HG03457 (cell line): ENCODE measurements around the gene CAMK1D.

Experiments
- ATAC-seq: cut with Tn5 transposase; IDR thresholded peaks from one replicate; pipeline ENCODE4 v1.9.1; 2021; ENCODE audit warnings: moderate number of reproducible peaks; ENCODE audit not compliant: unreplicated experiment

CAMK1D gene

GRCh38 chr10:12615296-12616220, 266.2 kb downstream of the CAMK1D start:
- no peak for ATAC-seq

GRCh38 chr10:12617191-12618175, 268.1 kb downstream of the CAMK1D start:
- no peak for ATAC-seq

- no peak for ATAC-seq
Measured at GRCh38 chr10:12622016-12622415, 272.7 kb downstream of the CAMK1D start.

GRCh38 chr10:12622691-12623090, 273.3 kb downstream of the CAMK1D start:
- ATAC-seq: no peak

GRCh38 chr10:12625393-12626023, 276.2 kb downstream of the CAMK1D start:
- no peak for ATAC-seq

- no peak for ATAC-seq
Measured at GRCh38 chr10:12628153-12628552, 278.8 kb downstream of the CAMK1D start.

- no peak for ATAC-seq
Measured at GRCh38 chr10:12628964-12629766, 279.8 kb downstream of the CAMK1D start.

- ATAC-seq: no peak
Measured at GRCh38 chr10:12629767-12630165, 280.4 kb downstream of the CAMK1D start.

GRCh38 chr10:12631216-12631615, 281.9 kb downstream of the CAMK1D start:
- no peak for ATAC-seq

GRCh38 chr10:12631787-12632562, 282.6 kb downstream of the CAMK1D start:
- no peak for ATAC-seq

- ATAC-seq: no peak
Measured at GRCh38 chr10:12633776-12634620, 284.7 kb downstream of the CAMK1D start.

GRCh38 chr10:12634621-12634931, 285.2 kb downstream of the CAMK1D start:
- ATAC-seq: no peak

GRCh38 chr10:12635127-12635541, 285.8 kb downstream of the CAMK1D start:
- no peak for ATAC-seq

- ATAC-seq: no peak
Measured at GRCh38 chr10:12636571-12636970, 287.2 kb downstream of the CAMK1D start.

GRCh38 chr10:12637649-12638048, 288.3 kb downstream of the CAMK1D start:
- no peak for ATAC-seq

- no peak for ATAC-seq
Measured at GRCh38 chr10:12638103-12638502, 288.8 kb downstream of the CAMK1D start.

- ATAC-seq: no peak
Measured at GRCh38 chr10:12638781-12639180, 289.4 kb downstream of the CAMK1D start.
